SJSA1 (cell line): ENCODE measurements around the gene QSOX1. TPM values are rescaled to one million over a fixed set of nuclear protein-coding genes. Genes with fewer than 3 reads are reported as not detected.
"Not testable (repeated sequence)": the region's sequence is repeated elsewhere in the genome, so short reads cannot be mapped to it uniquely, and the experiment has no call there.

Source experiments
- DNase-seq, 2 experiments: peaks; one replicate each; pipeline ENCODE4 v3.0.0-alpha.2; 2015 to 2020; ENCODE audit warnings: low spot score in 2 of 2, low read depth in 1 of 2
- H3K27ac ChIP-seq: fragments of 250-450 bp; sonication (Bioruptor Pico); 2 replicates; pipeline ENCODE4 v1.5.1; 2020; ENCODE audit warnings: mild to moderate bottlenecking, moderate library complexity
- H3K27me3 ChIP-seq: fragments of 250-450 bp; sonication (Bioruptor Pico); replicated peaks from 2 replicates; pipeline ENCODE4 v1.5.1; 2020; ENCODE audit warnings: mild to moderate bottlenecking, moderate library complexity
- H3K36me3 ChIP-seq: fragments of 250-450 bp; sonication (Bioruptor Pico); 2 replicates; pipeline ENCODE4 v1.5.1; 2020; ENCODE audit warnings: mild to moderate bottlenecking
- H3K4me1 ChIP-seq: fragments of 250-450 bp; sonication (Bioruptor Pico); replicated peaks from 2 replicates; pipeline ENCODE4 v1.6.1; 2021; ENCODE audit warnings: mild to moderate bottlenecking
- H3K4me3 ChIP-seq: fragments of 250-450 bp; sonication (Bioruptor Pico); 2 replicates; pipeline ENCODE4 v1.5.1; 2020; ENCODE audit warnings: mild to moderate bottlenecking
- H3K9me3 ChIP-seq: fragments of 250-450 bp; sonication (Bioruptor Pico); replicated peaks from 2 replicates; pipeline ENCODE4 v1.5.1; 2020; ENCODE audit warnings: mild to moderate bottlenecking
- total RNA-seq: library from RNA; depleted of rRNA; stranded (reverse); fragments of >200 nt; shearing (Covaris generic); gene quantifications from 2 replicates; pipeline ENCODE4 v1.2.3, GENCODE V29; 2014

QSOX1 gene
- total RNA-seq, 1 experiment from 2014 or later: 163 TPM

- Histone ChIP-seq H3K36me3 (peaks cover 30% of the 10 kb centered on the region), H3K4me3 (no peak overlapping the region), H3K27me3 (no peaks in the 10 kb centered on the region), H3K9me3 (no peaks in the 10 kb centered on the region), H3K27ac (no peak overlapping the region), H3K4me1 (no peaks in the 10 kb centered on the region)
- DNase-seq: no peak
Measured at GRCh38 chr1:180194546-180195207, 40.0 kb downstream of the QSOX1 start.

- H3K4me1 ChIP-seq: no peaks in the 10 kb centered on the region
- no peaks in the 10 kb centered on the region for H3K9me3 ChIP-seq
- no peak overlapping the region for H3K4me3 ChIP-seq
- DNase-seq: no peak
- no peak overlapping the region for H3K27ac ChIP-seq
- no peaks in the 10 kb centered on the region for H3K27me3 ChIP-seq
- H3K36me3 ChIP-seq: peaks cover 23% of the 10 kb centered on the region
Measured at GRCh38 chr1:180195401-180195800, 40.7 kb downstream of the QSOX1 start.

GRCh38 chr1:180195916-180196315 is 41.2 kb downstream of the QSOX1 start:
- Histone ChIP-seq H3K4me1 (no peaks in the 10 kb centered on the region), H3K4me3 (no peak overlapping the region), H3K27me3 (no peaks in the 10 kb centered on the region), H3K27ac (no peak overlapping the region), H3K36me3 (peaks cover 18% of the 10 kb centered on the region), H3K9me3 (no peaks in the 10 kb centered on the region)
- no peak for DNase-seq

- H3K36me3 ChIP-seq: peaks cover 12% of the 10 kb centered on the region
- H3K27me3 ChIP-seq: no peaks in the 10 kb centered on the region
- no peak for DNase-seq
- H3K27ac ChIP-seq: no peak overlapping the region
- no peaks in the 10 kb centered on the region for H3K4me1 ChIP-seq
- no peaks in the 10 kb centered on the region for H3K9me3 ChIP-seq
- H3K4me3 ChIP-seq: no peak overlapping the region
Measured at GRCh38 chr1:180196436-180197003, 41.9 kb downstream of the QSOX1 start.

- no peak overlapping the region for H3K4me3 ChIP-seq
- no peak overlapping the region for H3K27ac ChIP-seq
- no peaks in the 10 kb centered on the region for H3K27me3 ChIP-seq
- no peaks in the 10 kb centered on the region for H3K4me1 ChIP-seq
- DNase-seq: no peak
- H3K36me3 ChIP-seq: peaks cover 9% of the 10 kb centered on the region
- H3K9me3 ChIP-seq: no peaks in the 10 kb centered on the region
Measured at GRCh38 chr1:180197231-180197630, 42.6 kb downstream of the QSOX1 start.

GRCh38 chr1:180198196-180198595 is 43.5 kb downstream of the QSOX1 start:
- Histone ChIP-seq H3K27me3 (no peaks in the 10 kb centered on the region), H3K4me1 (no peaks in the 10 kb centered on the region), H3K27ac (no peak overlapping the region), H3K36me3 (peaks cover 9% of the 10 kb centered on the region), H3K9me3 (no peaks in the 10 kb centered on the region), H3K4me3 (no peak overlapping the region)
- no peak for DNase-seq

GRCh38 chr1:180198611-180199010 is 43.9 kb downstream of the QSOX1 start:
- Histone ChIP-seq H3K36me3 (peaks cover 9% of the 10 kb centered on the region), H3K27me3 (no peaks in the 10 kb centered on the region), H3K27ac (no peak overlapping the region), H3K4me3 (no peak overlapping the region), H3K4me1 (no peaks in the 10 kb centered on the region), H3K9me3 (no peaks in the 10 kb centered on the region)
- DNase-seq: no peak

- no peak overlapping the region for H3K27ac ChIP-seq
- no peak overlapping the region for H3K4me3 ChIP-seq
- no peaks in the 10 kb centered on the region for H3K9me3 ChIP-seq
- H3K27me3 ChIP-seq: no peaks in the 10 kb centered on the region
- DNase-seq: no peak
- H3K36me3 ChIP-seq: peaks cover 9% of the 10 kb centered on the region
- H3K4me1 ChIP-seq: no peaks in the 10 kb centered on the region
Measured at GRCh38 chr1:180199018-180199417, 44.3 kb downstream of the QSOX1 start.

GRCh38 chr1:180201451-180202200 is 47.0 kb downstream of the QSOX1 start:
- no peak overlapping the region for H3K27ac ChIP-seq
- H3K4me3 ChIP-seq: no peak overlapping the region
- DNase-seq: no peak
- H3K9me3 ChIP-seq: no peaks in the 10 kb centered on the region
- H3K4me1 ChIP-seq: no peaks in the 10 kb centered on the region
- no peaks in the 10 kb centered on the region for H3K27me3 ChIP-seq
- H3K36me3 ChIP-seq: peaks cover under 1% of the 10 kb centered on the region

GRCh38 chr1:180202588-180202987 is 47.9 kb downstream of the QSOX1 start:
- not testable (repeated sequence) for DNase-seq, H3K36me3 ChIP-seq, H3K9me3 ChIP-seq

GRCh38 chr1:180204231-180204630 is 49.6 kb downstream of the QSOX1 start:
- H3K4me1 ChIP-seq: no peaks in the 10 kb centered on the region
- no peaks in the 10 kb centered on the region for H3K27me3 ChIP-seq
- no peak overlapping the region for H3K4me3 ChIP-seq
- H3K36me3 ChIP-seq: no peaks in the 10 kb centered on the region
- no peak overlapping the region for H3K27ac ChIP-seq
- no peak for DNase-seq
- H3K9me3 ChIP-seq: no peaks in the 10 kb centered on the region

More at GRCh38 chr1:180202588-180202987, 47.9 kb downstream of the QSOX1 start:
- not testable (repeated sequence) for H3K4me1 ChIP-seq, H3K27ac ChIP-seq, H3K4me3 ChIP-seq, H3K27me3 ChIP-seq

- no peak for DNase-seq
- H3K27ac ChIP-seq: no peak overlapping the region
- no peaks in the 10 kb centered on the region for H3K9me3 ChIP-seq
- H3K27me3 ChIP-seq: no peaks in the 10 kb centered on the region
- no peaks in the 10 kb centered on the region for H3K4me1 ChIP-seq
- H3K36me3 ChIP-seq: no peaks in the 10 kb centered on the region
- no peak overlapping the region for H3K4me3 ChIP-seq
Measured at GRCh38 chr1:180206581-180206980, 51.9 kb downstream of the QSOX1 start.

GRCh38 chr1:180208264-180208663 is 53.6 kb downstream of the QSOX1 start:
- Histone ChIP-seq H3K4me1 (no peaks in the 10 kb centered on the region), H3K9me3 (no peaks in the 10 kb centered on the region)

GRCh38 chr1:180210008-180210620 is 55.4 kb downstream of the QSOX1 start:
- no peaks in the 10 kb centered on the region for H3K27me3 ChIP-seq
- no peak overlapping the region for H3K27ac ChIP-seq
- no peak overlapping the region for H3K4me3 ChIP-seq
- no peaks in the 10 kb centered on the region for H3K4me1 ChIP-seq
- H3K36me3 ChIP-seq: no peaks in the 10 kb centered on the region
- no peak for DNase-seq
- H3K9me3 ChIP-seq: no peaks in the 10 kb centered on the region

More at GRCh38 chr1:180208264-180208663, 53.6 kb downstream of the QSOX1 start:
- Histone ChIP-seq H3K27ac (no peak overlapping the region), H3K4me3 (no peak overlapping the region), H3K36me3 (no peaks in the 10 kb centered on the region), H3K27me3 (no peaks in the 10 kb centered on the region)
- no peak for DNase-seq
